Measurements from ENCODE around the gene RAB11FIP4. TPM values are rescaled to one million over a fixed set of nuclear protein-coding genes. Genes with fewer than 3 reads are reported as not detected.

The RAB11FIP4 gene
- total and polyA plus RNA-seq, 9 of the 15 experiments (the other 6 are each of a cell fraction or from before 2014, with no cell fraction given) = 0.62 to 16.6 (median 8.9) TPM

DNA sequence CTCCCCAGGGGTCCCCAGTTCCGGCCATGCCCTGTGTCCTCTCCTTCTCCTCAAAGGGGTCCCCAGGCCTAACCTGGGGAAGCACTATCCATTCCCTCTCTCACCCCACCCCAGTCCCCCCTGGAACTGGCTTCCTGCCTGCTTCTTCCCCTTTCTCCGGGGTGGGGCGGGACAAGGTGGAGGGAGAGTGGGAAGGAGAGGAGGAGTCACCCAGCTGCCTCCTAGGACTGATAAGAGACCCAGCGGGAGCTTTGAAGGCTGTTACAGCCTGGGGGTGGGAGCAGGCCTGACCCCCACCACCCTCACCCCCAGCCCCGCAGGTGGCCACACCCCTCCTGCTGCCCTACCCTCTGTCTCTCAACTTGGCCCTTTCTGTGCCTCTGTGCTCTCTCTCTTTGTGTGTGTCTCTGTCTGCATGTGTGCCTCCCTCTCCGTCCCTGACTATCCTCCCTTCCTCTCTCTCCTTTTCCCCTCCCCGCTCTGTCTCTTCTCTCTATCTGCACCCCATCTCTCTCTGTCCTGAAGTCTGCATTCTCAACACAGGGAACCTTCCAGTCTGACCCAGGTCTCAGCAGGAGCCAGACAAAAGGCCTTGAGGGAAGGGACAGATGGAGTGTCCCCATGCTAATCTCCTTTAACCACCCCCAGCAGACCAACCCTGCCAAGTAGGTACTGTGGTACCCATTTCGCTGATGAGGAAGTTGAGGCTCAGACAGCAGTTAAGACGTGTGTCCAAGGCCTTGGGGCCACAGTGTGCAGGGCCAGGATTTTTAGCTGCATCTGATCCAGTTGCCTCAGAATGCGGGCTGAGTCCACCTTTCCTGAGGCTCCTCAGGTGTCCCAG lies 66.1 kb downstream of the RAB11FIP4 start (continued):
- TF ChIP-seq, protein P1, sequence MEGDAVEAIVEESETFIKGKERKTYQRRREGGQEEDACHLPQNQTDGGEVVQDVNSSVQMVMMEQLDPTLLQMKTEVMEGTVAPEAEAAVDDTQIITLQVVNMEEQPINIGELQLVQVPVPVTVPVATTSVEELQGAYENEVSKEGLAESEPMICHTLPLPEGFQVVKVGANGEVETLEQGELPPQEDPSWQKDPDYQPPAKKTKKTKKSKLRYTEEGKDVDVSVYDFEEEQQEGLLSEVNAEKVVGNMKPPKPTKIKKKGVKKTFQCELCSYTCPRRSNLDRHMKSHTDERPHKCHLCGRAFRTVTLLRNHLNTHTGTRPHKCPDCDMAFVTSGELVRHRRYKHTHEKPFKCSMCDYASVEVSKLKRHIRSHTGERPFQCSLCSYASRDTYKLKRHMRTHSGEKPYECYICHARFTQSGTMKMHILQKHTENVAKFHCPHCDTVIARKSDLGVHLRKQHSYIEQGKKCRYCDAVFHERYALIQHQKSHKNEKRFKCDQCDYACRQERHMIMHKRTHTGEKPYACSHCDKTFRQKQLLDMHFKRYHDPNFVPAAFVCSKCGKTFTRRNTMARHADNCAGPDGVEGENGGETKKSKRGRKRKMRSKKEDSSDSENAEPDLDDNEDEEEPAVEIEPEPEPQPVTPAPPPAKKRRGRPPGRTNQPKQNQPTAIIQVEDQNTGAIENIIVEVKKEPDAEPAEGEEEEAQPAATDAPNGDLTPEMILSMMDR (IDR thresholded peaks at IDR 0.05 in 2 of 3, conservative IDR thresholded peaks at IDR 0.05 in 1 of 3; ENCODE audit: insufficient read depth in 2 of 3, low read depth in 1 of 3, low read length in 3 of 3) = no peak
- TF ChIP-seq ZEB2 (IDR thresholded peaks at IDR 0.05) (no peak), ZNF24 (IDR thresholded peaks at IDR 0.05) (no peak), SMAD4 (CRISPR knock-in tag; conservative IDR thresholded peaks at IDR 0.05) (no peak), ZNF175 (CRISPR knock-in tag; IDR thresholded peaks at IDR 0.05; ENCODE audit: low read depth) (no peak), RBM34 (IDR thresholded peaks at IDR 0.05; ENCODE audit: borderline replicate concordance, insufficient read depth, low read length) (no peak), RCOR1 (IDR thresholded peaks at IDR 0.05; ENCODE audit: borderline replicate concordance in 1 of 2, low read depth in 2 of 2, low read length in 2 of 2) (peak in 1 of 2 experiments; percentile 22; a peak in 2 of 4 replicates), PHF21A (IDR thresholded peaks at IDR 0.05; ENCODE audit: borderline replicate concordance, low read depth) (no peak), CREB3 (tag; conservative IDR thresholded peaks at IDR 0.05; ENCODE audit: low read depth) (no peak), SMAD1 (IDR thresholded peaks at IDR 0.05; ENCODE audit: low read depth, low read length, partially characterized antibody) (no peak), SRSF7 (optimal IDR thresholded peaks at IDR 0.05; ENCODE audit: low read depth, low read length) (no peak), ESRRB (CRISPR knock-in tag; IDR thresholded peaks at IDR 0.05; ENCODE audit: borderline replicate concordance) (no peak), NFXL1 (CRISPR knock-in tag; IDR thresholded peaks at IDR 0.05) (no peak), KAT2B (IDR thresholded peaks at IDR 0.05; ENCODE audit: low read depth, low read length) (no peak), RB1 (IDR thresholded peaks at IDR 0.05; ENCODE audit: low read depth) (no peak), RFX5 (IDR thresholded peaks at IDR 0.05; ENCODE audit: low read depth, low read length) (no peak)
- TF ChIP-seq, protein P2, sequence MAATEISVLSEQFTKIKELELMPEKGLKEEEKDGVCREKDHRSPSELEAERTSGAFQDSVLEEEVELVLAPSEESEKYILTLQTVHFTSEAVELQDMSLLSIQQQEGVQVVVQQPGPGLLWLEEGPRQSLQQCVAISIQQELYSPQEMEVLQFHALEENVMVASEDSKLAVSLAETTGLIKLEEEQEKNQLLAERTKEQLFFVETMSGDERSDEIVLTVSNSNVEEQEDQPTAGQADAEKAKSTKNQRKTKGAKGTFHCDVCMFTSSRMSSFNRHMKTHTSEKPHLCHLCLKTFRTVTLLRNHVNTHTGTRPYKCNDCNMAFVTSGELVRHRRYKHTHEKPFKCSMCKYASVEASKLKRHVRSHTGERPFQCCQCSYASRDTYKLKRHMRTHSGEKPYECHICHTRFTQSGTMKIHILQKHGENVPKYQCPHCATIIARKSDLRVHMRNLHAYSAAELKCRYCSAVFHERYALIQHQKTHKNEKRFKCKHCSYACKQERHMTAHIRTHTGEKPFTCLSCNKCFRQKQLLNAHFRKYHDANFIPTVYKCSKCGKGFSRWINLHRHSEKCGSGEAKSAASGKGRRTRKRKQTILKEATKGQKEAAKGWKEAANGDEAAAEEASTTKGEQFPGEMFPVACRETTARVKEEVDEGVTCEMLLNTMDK (IDR thresholded peaks at IDR 0.05; ENCODE audit: borderline replicate concordance, insufficient read depth, low read depth, low read length, poor library complexity, severe bottlenecking) = no peak
- TF ChIP-seq, protein P3, sequence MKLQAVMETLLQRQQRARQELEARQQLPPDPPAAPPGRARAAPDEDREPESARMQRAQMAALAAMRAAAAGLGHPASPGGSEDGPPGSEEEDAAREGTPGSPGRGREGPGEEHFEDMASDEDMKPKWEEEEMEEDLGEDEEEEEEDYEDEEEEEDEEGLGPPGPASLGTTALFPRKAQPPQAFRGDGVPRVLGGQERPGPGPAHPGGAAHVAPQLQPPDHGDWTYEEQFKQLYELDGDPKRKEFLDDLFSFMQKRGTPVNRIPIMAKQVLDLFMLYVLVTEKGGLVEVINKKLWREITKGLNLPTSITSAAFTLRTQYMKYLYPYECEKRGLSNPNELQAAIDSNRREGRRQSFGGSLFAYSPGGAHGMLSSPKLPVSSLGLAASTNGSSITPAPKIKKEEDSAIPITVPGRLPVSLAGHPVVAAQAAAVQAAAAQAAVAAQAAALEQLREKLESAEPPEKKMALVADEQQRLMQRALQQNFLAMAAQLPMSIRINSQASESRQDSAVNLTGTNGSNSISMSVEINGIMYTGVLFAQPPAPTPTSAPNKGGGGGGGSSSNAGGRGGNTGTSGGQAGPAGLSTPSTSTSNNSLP (IDR thresholded peaks at IDR 0.05; ENCODE audit: borderline replicate concordance, low read depth, low read length) = no peak

Measured in K562 (cell line).